Nephron progenitor cell (in vitro differentiated cells): Measurements from ENCODE around the gene NTM.

ENCODE experiments used
- DNase-seq: peaks from one replicate; pipeline ENCODE4 v3.0.0; 2021
- H3K27ac Mint-ChIP-seq: 2 replicates; pipeline ENCODE4 v1.8.0; 2021; ENCODE audit warnings: mild to moderate bottlenecking, moderate library complexity, mixed read lengths
- H3K27me3 Mint-ChIP-seq: 2 replicates; pipeline ENCODE4 v1.8.0; 2021; ENCODE audit warnings: mild to moderate bottlenecking, low read depth, mixed read lengths; ENCODE audit not compliant: poor library complexity
- H3K36me3 Mint-ChIP-seq: 2 replicates; pipeline ENCODE4 v1.8.0; 2021; ENCODE audit warnings: low read depth, mixed read lengths
- H3K4me1 Mint-ChIP-seq: 2 replicates; pipeline ENCODE4 v1.8.0; 2021; ENCODE audit warnings: mixed read lengths
- H3K4me3 Mint-ChIP-seq: 2 replicates; pipeline ENCODE4 v1.8.0; 2021; ENCODE audit warnings: mild to moderate bottlenecking, moderate library complexity, mixed read lengths
- H3K9me3 Mint-ChIP-seq: 2 replicates; pipeline ENCODE4 v1.8.0; 2021; ENCODE audit warnings: mild to moderate bottlenecking, moderate library complexity, mixed read lengths
- CTCF ChIP-seq: fragments of 200-600 bp; sonication (generic); IDR thresholded peaks from 2 replicates; pipeline ENCODE4 v1.5.0; 2021; ENCODE audit warnings: antibody characterized with exemption

NTM gene

DNA sequence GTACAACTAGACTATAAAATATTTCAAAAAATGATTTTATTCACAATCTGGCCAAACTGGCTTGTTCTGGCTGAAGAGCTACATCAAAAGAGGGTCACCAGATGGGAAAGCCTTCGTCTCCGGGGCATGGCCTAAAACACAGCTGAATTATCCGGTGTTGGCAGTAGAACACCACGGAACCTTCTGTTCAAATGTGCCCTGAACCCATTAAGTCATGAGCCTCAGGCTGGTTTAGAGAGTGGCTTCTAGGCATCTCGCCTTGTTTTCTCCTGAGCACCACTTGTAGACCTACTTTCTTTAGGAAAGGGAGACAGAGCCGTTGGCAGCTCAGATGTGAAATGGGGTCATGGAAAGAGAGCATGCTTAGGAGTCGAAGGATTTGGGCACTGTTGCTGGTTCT is 890.2 kb downstream of the NTM start:
- peaks cover 6% of the 10 kb centered on the region for H3K4me1 Mint-ChIP-seq
- no peak for TF ChIP-seq CTCF

GRCh38 chr11:132263241-132263640 is 892.8 kb downstream of the NTM start:
- Mint-ChIP-seq H3K36me3 (no peaks in the 10 kb centered on the region), H3K4me3 (no peak overlapping the region), H3K27ac (no peak overlapping the region), H3K9me3 (no peaks in the 10 kb centered on the region), H3K4me1 (peaks cover 6% of the 10 kb centered on the region), H3K27me3 (peaks cover 24% of the 10 kb centered on the region)
- DNase-seq: no peak
- no peak for TF ChIP-seq CTCF

More for the DNA sequence above, 890.2 kb downstream of the NTM start:
- DNase-seq: no peak
- no peaks in the 10 kb centered on the region for H3K36me3 Mint-ChIP-seq
- H3K27me3 Mint-ChIP-seq: peaks cover 24% of the 10 kb centered on the region
- no peaks in the 10 kb centered on the region for H3K9me3 Mint-ChIP-seq
- H3K27ac Mint-ChIP-seq: no peak overlapping the region
- no peak overlapping the region for H3K4me3 Mint-ChIP-seq

GRCh38 chr11:132263875-132264274 is 893.5 kb downstream of the NTM start:
- Mint-ChIP-seq H3K4me1 (peaks cover 6% of the 10 kb centered on the region), H3K27ac (no peak overlapping the region), H3K27me3 (peaks cover 28% of the 10 kb centered on the region), H3K4me3 (no peak overlapping the region), H3K36me3 (no peaks in the 10 kb centered on the region), H3K9me3 (no peaks in the 10 kb centered on the region)
- no peak for TF ChIP-seq CTCF
- no peak for DNase-seq

DNA sequence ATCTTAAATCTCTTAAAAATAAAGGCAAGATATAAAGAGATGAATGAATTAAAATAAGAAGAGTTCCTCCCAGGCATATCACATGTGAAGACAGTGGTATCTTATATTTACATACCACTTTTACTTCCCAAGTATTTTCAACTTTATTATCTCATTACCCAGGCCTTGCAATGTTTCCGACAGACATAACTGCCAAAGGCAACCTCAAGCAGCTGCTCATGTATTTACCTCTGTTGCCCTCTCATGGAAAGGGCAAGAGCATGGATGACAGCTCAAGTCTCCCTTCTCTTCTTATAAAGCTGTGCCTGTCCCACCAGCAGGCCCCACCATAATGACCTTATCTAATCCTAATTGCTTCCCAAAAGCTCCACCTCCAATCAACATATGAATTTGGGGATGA is 894.2 kb downstream of the NTM start:
- H3K4me3 Mint-ChIP-seq: no peak overlapping the region
- DNase-seq: no peak
- TF ChIP-seq CTCF: no peak
- H3K27me3 Mint-ChIP-seq: peaks cover 24% of the 10 kb centered on the region
- H3K36me3 Mint-ChIP-seq: no peaks in the 10 kb centered on the region
- peaks cover 6% of the 10 kb centered on the region for H3K4me1 Mint-ChIP-seq
- H3K27ac Mint-ChIP-seq: no peak overlapping the region
- no peaks in the 10 kb centered on the region for H3K9me3 Mint-ChIP-seq

DNA sequence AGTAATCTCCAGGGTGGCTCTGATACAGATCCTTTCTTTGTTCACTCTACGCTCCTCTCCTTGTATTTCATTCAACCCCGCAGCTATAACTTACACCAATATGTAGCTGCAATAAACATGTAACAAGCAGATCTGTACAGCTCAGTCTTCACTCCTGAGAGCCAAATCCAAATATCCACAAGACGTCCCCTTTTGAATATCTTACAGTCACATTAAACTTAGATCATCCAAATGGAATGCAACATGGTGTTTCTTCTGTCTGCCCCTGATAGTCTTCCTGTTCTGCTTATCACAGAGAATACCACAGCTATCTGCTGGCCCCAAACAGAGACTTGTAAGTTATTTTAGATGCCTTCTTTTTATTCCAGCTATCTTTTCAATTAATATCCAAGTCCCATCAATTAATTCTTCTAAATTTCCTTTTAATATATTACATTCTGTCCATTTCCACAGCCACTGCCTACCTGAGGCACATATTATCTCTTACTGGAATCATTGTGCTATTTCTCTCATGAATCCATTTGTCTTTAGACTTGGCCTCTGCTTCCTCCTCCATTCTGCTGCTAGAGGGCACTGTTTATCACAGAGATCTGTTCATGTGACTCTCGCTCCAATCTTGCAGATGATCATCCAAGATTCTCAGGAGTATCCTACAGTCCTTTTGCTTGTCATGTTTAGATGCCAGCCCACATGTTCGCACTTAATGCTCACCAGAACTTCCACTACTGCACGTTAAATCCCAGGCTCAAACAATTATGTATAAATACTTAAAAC is 908.6 kb downstream of the NTM start:
- Mint-ChIP-seq H3K36me3 (no peaks in the 10 kb centered on the region), H3K4me3 (no peak overlapping the region), H3K27me3 (peaks cover 8% of the 10 kb centered on the region), H3K27ac (no peak overlapping the region), H3K4me1 (no peaks in the 10 kb centered on the region), H3K9me3 (no peaks in the 10 kb centered on the region)
- TF ChIP-seq CTCF: peak; percentile 53
- no peak for DNase-seq

DNA sequence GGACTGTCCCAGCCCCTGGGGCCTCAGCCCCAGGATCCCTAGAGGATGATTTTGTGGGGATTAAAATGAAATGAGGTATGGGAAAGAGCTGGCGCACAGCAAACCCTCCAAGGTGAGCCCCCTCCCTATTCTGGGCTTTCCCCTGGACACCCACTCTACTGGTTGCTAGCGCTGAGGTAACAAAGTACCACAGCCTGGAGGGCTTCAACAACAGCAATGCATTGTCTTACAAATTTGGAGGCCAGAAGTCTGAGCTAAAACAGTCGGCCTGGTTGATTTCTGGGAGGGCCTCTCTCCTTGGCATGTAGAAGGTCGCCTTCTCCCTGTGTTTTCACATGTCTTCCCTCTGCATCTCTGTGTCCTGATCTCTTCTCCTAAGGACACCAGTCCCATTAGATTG is 913.6 kb downstream of the NTM start:
- TF ChIP-seq CTCF: no peak
- no peaks in the 10 kb centered on the region for H3K4me1 Mint-ChIP-seq
- H3K27me3 Mint-ChIP-seq: peaks cover 20% of the 10 kb centered on the region
- H3K36me3 Mint-ChIP-seq: no peaks in the 10 kb centered on the region
- DNase-seq: no peak
- H3K4me3 Mint-ChIP-seq: no peak overlapping the region
- H3K9me3 Mint-ChIP-seq: peaks cover 2% of the 10 kb centered on the region
- no peak overlapping the region for H3K27ac Mint-ChIP-seq
